GM12801 (cell line): ENCODE results near the gene ATP11A.

Source experiments
- CTCF ChIP-seq: IDR thresholded peaks from one replicate; pipeline ENCODE4 v1.5.1; 2011; ENCODE audit warnings: control low read depth; ENCODE audit not compliant: insufficient read length; ENCODE audit errors: extremely low read depth

ATP11A gene

GRCh38 chr13:112806739-112807652 is 117.2 kb downstream of the ATP11A start:
- no peak for TF ChIP-seq CTCF

- no peak for TF ChIP-seq CTCF
Observed at GRCh38 chr13:112807653-112808376, 118.0 kb downstream of the ATP11A start.

- TF ChIP-seq CTCF, result no peak
Observed at GRCh38 chr13:112808377-112809140, 118.7 kb downstream of the ATP11A start.

GRCh38 chr13:112809332-112810315 is 119.8 kb downstream of the ATP11A start:
- no peak for TF ChIP-seq CTCF

- TF ChIP-seq CTCF, result no peak
Observed at GRCh38 chr13:112810608-112811007, 120.8 kb downstream of the ATP11A start.

- TF ChIP-seq CTCF, result no peak
Observed at GRCh38 chr13:112812306-112813055, 122.6 kb downstream of the ATP11A start.
